GM13976 (cell line): Measurements from ENCODE around the gene ARL2BP.
A peak's percentile ranks its signal among the peaks of the same experiment; 100 is the strongest.

Source experiments
- DNase-seq: peaks from one replicate; pipeline ENCODE4 v3.0.0; 2012; ENCODE audit warnings: low spot score
- in situ Hi-C: fragments of 300-500 bp; cut with MboI; formaldehyde crosslinking; loops from one replicate; pipeline ENCODE4 v1.12.0; 2022; ENCODE audit warnings: low sequenced_read_pairs, mixed read lengths, inconsistent platforms; ENCODE audit not compliant: unreplicated experiment
- TF ChIP-seq, protein P1 (sequence below): IDR thresholded peaks from 2 replicates; pipeline ENCODE4 v1.5.1; 2012; ENCODE audit warnings: borderline replicate concordance, mild to moderate bottlenecking; ENCODE audit not compliant: insufficient read depth; ENCODE audit errors: extremely low read depth, missing control alignments, control extremely low read depth

ARL2BP gene

GRCh38 chr16:57281791-57282190 lies 36.7 kb downstream of the ARL2BP start:
- TF ChIP-seq, protein P1, sequence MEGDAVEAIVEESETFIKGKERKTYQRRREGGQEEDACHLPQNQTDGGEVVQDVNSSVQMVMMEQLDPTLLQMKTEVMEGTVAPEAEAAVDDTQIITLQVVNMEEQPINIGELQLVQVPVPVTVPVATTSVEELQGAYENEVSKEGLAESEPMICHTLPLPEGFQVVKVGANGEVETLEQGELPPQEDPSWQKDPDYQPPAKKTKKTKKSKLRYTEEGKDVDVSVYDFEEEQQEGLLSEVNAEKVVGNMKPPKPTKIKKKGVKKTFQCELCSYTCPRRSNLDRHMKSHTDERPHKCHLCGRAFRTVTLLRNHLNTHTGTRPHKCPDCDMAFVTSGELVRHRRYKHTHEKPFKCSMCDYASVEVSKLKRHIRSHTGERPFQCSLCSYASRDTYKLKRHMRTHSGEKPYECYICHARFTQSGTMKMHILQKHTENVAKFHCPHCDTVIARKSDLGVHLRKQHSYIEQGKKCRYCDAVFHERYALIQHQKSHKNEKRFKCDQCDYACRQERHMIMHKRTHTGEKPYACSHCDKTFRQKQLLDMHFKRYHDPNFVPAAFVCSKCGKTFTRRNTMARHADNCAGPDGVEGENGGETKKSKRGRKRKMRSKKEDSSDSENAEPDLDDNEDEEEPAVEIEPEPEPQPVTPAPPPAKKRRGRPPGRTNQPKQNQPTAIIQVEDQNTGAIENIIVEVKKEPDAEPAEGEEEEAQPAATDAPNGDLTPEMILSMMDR = no peak
- DNase-seq = no peak
- in situ Hi-C loops = no loop called here

- TF ChIP-seq, protein P1 = no peak
- DNase-seq = no peak
- in situ Hi-C loops = no loop called here
Observed at GRCh38 chr16:57282510-57283213, 37.6 kb downstream of the ARL2BP start.

GRCh38 chr16:57283214-57283958 lies 38.3 kb downstream of the ARL2BP start:
- TF ChIP-seq, protein P1 = no peak
- in situ Hi-C loops = no loop called here
- DNase-seq = no peak

GRCh38 chr16:57283959-57284208 lies 38.8 kb downstream of the ARL2BP start:
- in situ Hi-C loops = no loop called here
- TF ChIP-seq, protein P1 = no peak
- no peak for DNase-seq

DNA sequence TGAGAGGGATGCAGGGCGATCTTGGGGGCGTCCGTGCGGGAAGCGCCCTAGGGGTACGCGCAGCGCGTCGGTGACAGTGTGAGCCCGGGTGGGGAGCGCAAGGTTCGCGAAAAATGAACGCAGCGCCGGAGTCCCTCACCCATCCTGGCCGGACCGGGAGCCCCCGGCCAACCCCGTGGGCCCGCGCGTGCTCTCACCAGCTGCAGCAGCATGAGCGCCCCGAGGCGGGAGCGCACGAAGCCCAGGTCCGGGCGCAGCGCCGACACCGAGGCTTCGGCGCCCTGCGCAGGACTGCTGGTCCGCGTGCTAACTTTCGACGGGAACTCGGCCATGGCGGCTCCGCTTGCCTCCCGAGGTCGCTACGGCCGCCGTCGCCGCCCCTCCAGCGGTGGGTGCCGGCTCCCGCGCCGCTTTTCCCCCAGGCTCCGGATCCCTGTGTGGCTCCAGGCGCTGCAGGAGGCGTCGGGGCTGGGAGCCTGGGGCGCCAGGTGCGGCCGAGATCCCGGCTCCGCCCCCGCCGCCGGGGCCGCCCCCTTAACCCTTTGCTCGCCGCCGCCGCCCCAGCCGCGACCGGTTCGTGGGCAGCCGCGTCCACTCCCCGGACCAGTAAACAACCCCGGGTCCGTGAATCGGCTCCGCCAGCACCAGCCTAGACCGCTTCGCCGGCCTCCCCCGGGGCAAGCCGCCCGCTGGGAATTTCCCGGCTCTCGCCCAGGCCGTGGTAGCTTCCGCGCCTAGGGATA lies 39.3 kb downstream of the ARL2BP start, which contains the start of gene PLLP:
TSS of gene PLLP (minus strand) at position 464 of the 743 bp plus-strand sequence. CDS start at position 332, 132 bp downstream.
- peak; percentile 81 for DNase-seq
- in situ Hi-C loops = no loop called here
- TF ChIP-seq, protein P1 = no peak

DNA sequence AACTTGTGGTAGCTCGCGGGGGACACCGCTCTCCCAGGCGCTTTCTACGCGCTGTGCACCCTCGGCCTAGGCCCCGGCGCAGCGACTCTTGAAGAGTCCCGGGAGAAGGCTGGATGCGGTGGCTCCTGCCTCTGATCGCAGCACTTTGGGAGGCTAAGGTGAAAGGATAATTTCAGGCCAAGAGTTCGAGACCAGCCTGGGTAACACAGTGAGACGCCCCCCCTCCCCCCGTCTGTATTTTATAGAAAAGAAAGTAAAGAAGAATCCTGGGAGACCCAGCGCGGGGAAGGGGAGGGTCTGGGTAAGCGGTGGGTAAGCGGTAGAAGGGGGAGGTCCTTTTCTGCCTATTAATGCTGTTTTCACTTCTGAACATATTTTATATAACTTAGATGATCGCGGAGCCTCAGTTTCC lies 39.9 kb downstream of the ARL2BP start:
- no peak for DNase-seq
- TF ChIP-seq, protein P1 = no peak
- in situ Hi-C loops = no loop called here
